GM18870 (cell line): Measurements from ENCODE around the gene USPL1.
A peak's percentile ranks its signal among the peaks of the same experiment; 100 is the strongest.
"Not testable (repeated sequence)": the region's sequence is repeated elsewhere in the genome, so short reads cannot be mapped to it uniquely, and the experiment has no call there.

Source experiments
- ATAC-seq: cut with Tn5 transposase; IDR thresholded peaks from one replicate; pipeline ENCODE4 v1.9.1; 2021; ENCODE audit warnings: moderate library complexity; ENCODE audit not compliant: unreplicated experiment

USPL1 gene

GRCh38 chr13:30617315-30618185 lies at the start of gene USPL1:
Gene USPL1, plus strand, starts transcription at chr13:30617920. Its CDS starts 3,221 bp downstream, at chr13:30621141.
- ATAC-seq, result peak; percentile 67

- no peak for ATAC-seq
Measured at GRCh38 chr13:30569901-30570576, 47.7 kb upstream of the USPL1 start.

- no peak for ATAC-seq
Measured at GRCh38 chr13:30570691-30571090, 47.0 kb upstream of the USPL1 start.

- peak; percentile 56 for ATAC-seq
Measured at GRCh38 chr13:30572859-30573275, 44.9 kb upstream of the USPL1 start.

- no peak for ATAC-seq
Measured at GRCh38 chr13:30576528-30576927, 41.2 kb upstream of the USPL1 start.

GRCh38 chr13:30577401-30577852 lies 40.3 kb upstream of the USPL1 start:
- peak; percentile 74 for ATAC-seq

- ATAC-seq, result no peak
Measured at GRCh38 chr13:30580852-30581502, 36.7 kb upstream of the USPL1 start.

- no peak for ATAC-seq
Measured at GRCh38 chr13:30581582-30581981, 36.1 kb upstream of the USPL1 start.

- ATAC-seq, result no peak
Measured at GRCh38 chr13:30584051-30584731, 33.5 kb upstream of the USPL1 start.

GRCh38 chr13:30585748-30586262 lies 31.9 kb upstream of the USPL1 start:
- ATAC-seq, result no peak

- ATAC-seq, result no peak
Measured at GRCh38 chr13:30587231-30587630, 30.5 kb upstream of the USPL1 start.

- ATAC-seq, result no peak
Measured at GRCh38 chr13:30587739-30588138, 30.0 kb upstream of the USPL1 start.

- ATAC-seq, result no peak
Measured at GRCh38 chr13:30593001-30593400, 24.7 kb upstream of the USPL1 start.

GRCh38 chr13:30600496-30600895 lies 17.2 kb upstream of the USPL1 start:
- no peak for ATAC-seq

- no peak for ATAC-seq
Measured at GRCh38 chr13:30601836-30602235, 15.9 kb upstream of the USPL1 start.

- no peak for ATAC-seq
Measured at GRCh38 chr13:30605052-30605451, 12.7 kb upstream of the USPL1 start.

GRCh38 chr13:30607186-30607585 lies 10.5 kb upstream of the USPL1 start:
- ATAC-seq, result not testable (repeated sequence)

GRCh38 chr13:30607908-30608307 lies 9.8 kb upstream of the USPL1 start:
- peak; percentile 98 for ATAC-seq

- ATAC-seq, result no peak
Measured at GRCh38 chr13:30608364-30608763, 9.4 kb upstream of the USPL1 start.

- ATAC-seq, result no peak
Measured at GRCh38 chr13:30610311-30610710, 7.4 kb upstream of the USPL1 start.

- no peak for ATAC-seq
Measured at GRCh38 chr13:30615481-30615865, 2.2 kb upstream of the USPL1 start.
